ENCODE results near the gene PRPSAP1. TPM values are rescaled to one million over a fixed set of nuclear protein-coding genes. Genes with fewer than 3 reads are reported as not detected.

PRPSAP1 gene
- total RNA-seq, 1 donor from 2014 or later: 92.6 TPM

DNA sequence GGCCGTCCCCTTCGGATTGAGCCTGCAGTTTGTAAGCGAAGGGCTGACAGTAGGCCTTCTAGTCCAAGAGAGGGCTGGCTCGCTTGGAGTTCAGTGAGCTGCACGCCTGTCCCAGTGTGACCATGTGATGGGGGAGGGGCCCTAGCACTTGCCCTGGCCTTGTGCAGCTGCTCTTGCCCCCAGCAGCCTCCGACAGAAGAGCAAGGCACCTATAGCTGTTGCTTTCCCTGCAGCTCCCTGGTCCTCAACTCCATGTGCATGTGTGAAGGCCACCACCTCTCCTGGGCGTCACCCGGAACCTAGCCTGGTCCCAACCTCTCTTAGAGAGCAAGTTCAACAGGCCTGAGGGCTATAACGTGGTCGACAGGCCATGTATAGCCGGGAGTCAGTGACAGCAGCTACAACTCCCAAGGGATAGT lies 36.3 kb upstream of the PRPSAP1 start:
- Histone ChIP-seq H3K4me3 (no peak overlapping the region), H3K36me3 (peaks cover 0 to 17% of the 10 kb centered on the region in 2 donors), H3K27me3 (no peaks in the 10 kb centered on the region), H3K9me3 (no peaks in the 10 kb centered on the region), H3K27ac (no peak overlapping the region), H3K4me1 (peaks cover 17% of the 10 kb centered on the region)
- no peak for DNase-seq (ENCODE audit: extremely low spot score in 2 of 2)
- TF ChIP-seq POLR2AphosphoS5 (IDR thresholded peaks at IDR 0.05; ENCODE audit: insufficient read depth in 1 of 2, low read depth in 1 of 2): no peak
- TF ChIP-seq POLR2A (IDR thresholded peaks at IDR 0.05): no peak
- TF ChIP-seq, protein P1, sequence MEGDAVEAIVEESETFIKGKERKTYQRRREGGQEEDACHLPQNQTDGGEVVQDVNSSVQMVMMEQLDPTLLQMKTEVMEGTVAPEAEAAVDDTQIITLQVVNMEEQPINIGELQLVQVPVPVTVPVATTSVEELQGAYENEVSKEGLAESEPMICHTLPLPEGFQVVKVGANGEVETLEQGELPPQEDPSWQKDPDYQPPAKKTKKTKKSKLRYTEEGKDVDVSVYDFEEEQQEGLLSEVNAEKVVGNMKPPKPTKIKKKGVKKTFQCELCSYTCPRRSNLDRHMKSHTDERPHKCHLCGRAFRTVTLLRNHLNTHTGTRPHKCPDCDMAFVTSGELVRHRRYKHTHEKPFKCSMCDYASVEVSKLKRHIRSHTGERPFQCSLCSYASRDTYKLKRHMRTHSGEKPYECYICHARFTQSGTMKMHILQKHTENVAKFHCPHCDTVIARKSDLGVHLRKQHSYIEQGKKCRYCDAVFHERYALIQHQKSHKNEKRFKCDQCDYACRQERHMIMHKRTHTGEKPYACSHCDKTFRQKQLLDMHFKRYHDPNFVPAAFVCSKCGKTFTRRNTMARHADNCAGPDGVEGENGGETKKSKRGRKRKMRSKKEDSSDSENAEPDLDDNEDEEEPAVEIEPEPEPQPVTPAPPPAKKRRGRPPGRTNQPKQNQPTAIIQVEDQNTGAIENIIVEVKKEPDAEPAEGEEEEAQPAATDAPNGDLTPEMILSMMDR (IDR thresholded peaks at IDR 0.05): no peak
- intact Hi-C loops (cut with DNase I): no loop called here

DNA sequence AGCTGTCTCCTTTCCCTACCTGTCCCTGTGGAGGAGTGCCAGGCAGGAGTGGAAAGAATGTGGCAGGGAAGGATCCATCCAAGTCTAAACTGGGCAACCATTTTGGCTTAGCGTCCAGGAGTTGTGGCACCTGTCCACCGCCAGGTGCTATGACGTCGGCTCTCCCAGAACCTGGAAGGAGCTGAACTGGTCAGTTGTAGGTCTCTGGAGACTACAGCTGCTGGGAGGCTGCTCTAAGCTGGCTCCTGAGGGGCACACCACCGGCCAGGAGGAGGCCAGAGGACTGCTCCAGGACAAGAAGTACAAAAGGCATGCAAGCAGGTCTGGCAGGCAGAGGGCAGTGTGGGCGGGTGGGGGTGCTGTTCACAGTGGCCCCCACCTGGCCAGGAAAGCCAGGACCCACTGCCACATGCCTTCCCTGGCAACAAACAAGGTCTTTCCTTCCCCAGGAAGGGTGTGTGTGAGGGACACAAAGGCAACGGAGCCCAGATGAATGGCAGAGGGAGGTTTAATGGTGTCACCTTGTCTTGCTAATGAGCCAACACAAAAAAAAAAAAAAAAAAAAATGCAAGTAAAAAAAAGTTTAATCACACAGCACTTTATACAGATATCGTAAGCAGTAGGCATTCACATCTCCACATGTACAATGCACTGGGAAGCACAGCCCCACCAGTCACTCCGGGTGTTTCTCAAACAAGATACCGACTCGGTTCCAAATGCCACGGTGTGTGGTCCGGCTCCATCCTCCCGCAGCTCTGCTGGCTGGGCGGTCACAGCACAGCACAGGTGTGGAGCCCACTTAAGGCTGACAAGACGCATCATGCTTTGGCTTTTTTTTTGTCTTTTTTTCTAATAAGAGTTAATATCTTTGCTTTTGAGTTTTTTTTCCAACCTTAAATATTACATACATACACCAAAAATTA lies 35.5 kb upstream of the PRPSAP1 start:
- no peak for DNase-seq (ENCODE audit: extremely low spot score in 2 of 2)
- Histone ChIP-seq H3K4me1 (peaks cover 20% of the 10 kb centered on the region), H3K36me3 (peaks cover 0 to 10% of the 10 kb centered on the region in 2 donors), H3K27ac (no peak overlapping the region), H3K9me3 (no peaks in the 10 kb centered on the region), H3K4me3 (no peak overlapping the region), H3K27me3 (no peaks in the 10 kb centered on the region)
- intact Hi-C loops (cut with DNase I): no loop called here
- TF ChIP-seq POLR2A (IDR thresholded peaks at IDR 0.05): no peak
- TF ChIP-seq, protein P1 (IDR thresholded peaks at IDR 0.05): no peak
- no peak for TF ChIP-seq POLR2AphosphoS5 (IDR thresholded peaks at IDR 0.05; ENCODE audit: insufficient read depth in 1 of 2, low read depth in 1 of 2)

DNA sequence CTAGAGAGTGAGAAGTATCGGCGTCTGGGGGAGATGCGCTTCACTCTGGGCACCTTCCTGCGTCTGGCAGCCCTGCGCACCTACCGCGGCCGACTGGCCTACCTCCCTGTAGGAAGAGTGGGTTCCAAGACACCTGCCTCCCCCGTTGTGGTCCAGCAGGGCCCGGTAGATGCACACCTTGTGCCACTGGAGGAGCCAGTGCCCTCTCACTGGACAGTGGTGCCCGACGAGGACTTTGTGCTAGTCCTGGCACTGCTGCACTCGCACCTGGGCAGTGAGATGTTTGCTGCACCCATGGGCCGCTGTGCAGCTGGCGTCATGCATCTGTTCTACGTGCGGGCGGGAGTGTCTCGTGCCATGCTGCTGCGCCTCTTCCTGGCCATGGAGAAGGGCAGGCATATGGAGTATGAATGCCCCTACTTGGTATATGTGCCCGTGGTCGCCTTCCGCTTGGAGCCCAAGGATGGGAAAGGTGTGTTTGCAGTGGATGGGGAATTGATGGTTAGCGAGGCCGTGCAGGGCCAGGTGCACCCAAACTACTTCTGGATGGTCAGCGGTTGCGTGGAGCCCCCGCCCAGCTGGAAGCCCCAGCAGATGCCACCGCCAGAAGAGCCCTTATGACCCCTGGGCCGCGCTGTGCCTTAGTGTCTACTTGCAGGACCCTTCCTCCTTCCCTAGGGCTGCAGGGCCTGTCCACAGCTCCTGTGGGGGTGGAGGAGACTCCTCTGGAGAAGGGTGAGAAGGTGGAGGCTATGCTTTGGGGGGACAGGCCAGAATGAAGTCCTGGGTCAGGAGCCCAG lies 33.5 kb upstream of the PRPSAP1 start:
- no peak for DNase-seq (ENCODE audit: extremely low spot score in 2 of 2)
- intact Hi-C loops (cut with DNase I): no loop called here
- Histone ChIP-seq H3K27ac (no peak overlapping the region), H3K4me1 (peaks cover 36% of the 10 kb centered on the region), H3K4me3 (no peak overlapping the region), H3K9me3 (no peaks in the 10 kb centered on the region), H3K27me3 (no peaks in the 10 kb centered on the region), H3K36me3 (peaks cover 0 to 6% of the 10 kb centered on the region in 2 donors)
- TF ChIP-seq POLR2AphosphoS5 (IDR thresholded peaks at IDR 0.05; ENCODE audit: insufficient read depth in 1 of 2, low read depth in 1 of 2) (no peak), POLR2A (IDR thresholded peaks at IDR 0.05) (no peak)
- TF ChIP-seq, protein P1 (IDR thresholded peaks at IDR 0.05): no peak

DNA sequence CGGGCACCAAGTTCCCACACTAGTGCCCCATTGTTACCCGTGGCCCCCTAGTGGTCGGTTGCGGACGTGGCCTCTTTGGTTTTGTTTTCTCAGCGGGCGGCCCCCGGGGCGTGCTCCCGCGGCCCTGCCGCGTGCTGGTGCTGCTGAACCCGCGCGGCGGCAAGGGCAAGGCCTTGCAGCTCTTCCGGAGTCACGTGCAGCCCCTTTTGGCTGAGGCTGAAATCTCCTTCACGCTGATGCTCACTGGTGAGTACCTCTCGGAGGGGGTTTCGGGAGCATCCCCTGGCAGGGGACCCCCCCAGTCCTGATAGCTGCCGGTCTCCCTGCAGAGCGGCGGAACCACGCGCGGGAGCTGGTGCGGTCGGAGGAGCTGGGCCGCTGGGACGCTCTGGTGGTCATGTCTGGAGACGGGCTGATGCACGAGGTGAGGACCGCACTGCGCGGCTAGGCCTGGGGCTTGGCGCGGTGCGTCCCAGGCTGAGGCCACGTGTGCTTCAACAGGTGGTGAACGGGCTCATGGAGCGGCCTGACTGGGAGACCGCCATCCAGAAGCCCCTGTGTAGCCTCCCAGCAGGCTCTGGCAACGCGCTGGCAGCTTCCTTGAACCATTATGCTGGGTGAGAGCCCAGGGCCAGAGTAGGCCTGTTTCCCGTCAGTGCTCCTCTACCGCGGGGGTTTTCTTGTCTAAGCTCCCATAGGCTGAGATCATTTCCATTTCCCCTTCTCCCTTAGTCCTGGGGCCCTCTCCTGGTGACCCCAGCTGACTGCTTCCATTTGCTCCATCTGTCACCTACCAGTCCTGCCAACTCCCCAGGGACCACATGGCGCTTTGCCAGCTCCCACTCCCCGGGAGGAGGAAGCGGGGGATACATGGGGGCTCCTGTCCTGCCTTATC lies 32.4 kb upstream of the PRPSAP1 start:
- H3K36me3 ChIP-seq: no peaks in the 10 kb centered on the region
- DNase-seq (ENCODE audit: extremely low spot score in 2 of 2): no peak
- H3K4me1 ChIP-seq: peaks cover 43% of the 10 kb centered on the region
- TF ChIP-seq, protein P1 (IDR thresholded peaks at IDR 0.05): peak; percentile 56 to 88 (median 75)
- TF ChIP-seq POLR2A (IDR thresholded peaks at IDR 0.05): no peak
- TF ChIP-seq POLR2AphosphoS5 (IDR thresholded peaks at IDR 0.05; ENCODE audit: insufficient read depth in 1 of 2, low read depth in 1 of 2): peak in 1 of 2 donors; percentile 8
- no peaks in the 10 kb centered on the region for H3K9me3 ChIP-seq
- H3K27ac ChIP-seq: peak overlapping the region; percentile 84
- no peaks in the 10 kb centered on the region for H3K27me3 ChIP-seq
- intact Hi-C loops (cut with DNase I): no loop called here
- H3K4me3 ChIP-seq: peak overlapping the region; percentile 63 to 69

Data from vagina (tissue), 2 donors.